Endothelial cell of umbilical vein (primary cell): ENCODE data around the gene ADORA2A.

ENCODE experiments used
- EZH2 ChIP-seq: IDR thresholded peaks from 2 replicates; pipeline ENCODE4 v1.6.1; 2012; ENCODE audit warnings: borderline replicate concordance, low read depth, mild to moderate bottlenecking, moderate library complexity, low read length, inconsistent platforms; ENCODE audit not compliant: severe bottlenecking
- POLR2A ChIP-seq: IDR thresholded peaks from 2 replicates; pipeline ENCODE4 v1.6.1; 2012; ENCODE audit warnings: low read depth, mild to moderate bottlenecking, control low read depth, low read length
- TF ChIP-seq, protein P1 (sequence below), 2 donors: IDR thresholded peaks; 1 replicate in 1 of 2; 2 replicates in 1 of 2; pipeline ENCODE4 v1.5.1; 2011; ENCODE audit warnings: low read length in 2 of 2, mild to moderate bottlenecking in 2 of 2, moderate library complexity in 2 of 2, control low read depth in 1 of 2, inconsistent platforms in 1 of 2, low read depth in 1 of 2; ENCODE audit not compliant: insufficient read depth in 1 of 2; ENCODE audit errors: extremely low read depth in 1 of 2

DNA sequence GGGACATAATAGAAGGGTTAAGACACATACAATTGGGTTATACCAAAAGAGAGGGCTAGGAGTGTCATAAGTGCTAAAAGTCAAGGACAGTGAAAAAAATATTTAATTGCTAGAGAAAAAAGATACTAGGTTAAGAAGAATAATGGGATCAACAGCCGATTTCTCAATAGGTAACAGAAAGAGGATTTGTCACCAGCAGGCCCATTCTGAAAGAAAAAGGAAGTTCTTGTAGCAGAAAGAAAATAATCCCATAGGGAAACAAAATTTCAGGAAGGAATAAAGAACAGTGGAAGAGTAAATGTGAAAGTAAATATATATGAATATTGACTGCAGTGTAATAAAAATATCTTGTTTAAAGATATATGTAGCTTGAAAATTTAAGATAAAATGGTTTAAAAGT, 43.3 kb upstream of the ADORA2A start:
- TF ChIP-seq, protein P1, sequence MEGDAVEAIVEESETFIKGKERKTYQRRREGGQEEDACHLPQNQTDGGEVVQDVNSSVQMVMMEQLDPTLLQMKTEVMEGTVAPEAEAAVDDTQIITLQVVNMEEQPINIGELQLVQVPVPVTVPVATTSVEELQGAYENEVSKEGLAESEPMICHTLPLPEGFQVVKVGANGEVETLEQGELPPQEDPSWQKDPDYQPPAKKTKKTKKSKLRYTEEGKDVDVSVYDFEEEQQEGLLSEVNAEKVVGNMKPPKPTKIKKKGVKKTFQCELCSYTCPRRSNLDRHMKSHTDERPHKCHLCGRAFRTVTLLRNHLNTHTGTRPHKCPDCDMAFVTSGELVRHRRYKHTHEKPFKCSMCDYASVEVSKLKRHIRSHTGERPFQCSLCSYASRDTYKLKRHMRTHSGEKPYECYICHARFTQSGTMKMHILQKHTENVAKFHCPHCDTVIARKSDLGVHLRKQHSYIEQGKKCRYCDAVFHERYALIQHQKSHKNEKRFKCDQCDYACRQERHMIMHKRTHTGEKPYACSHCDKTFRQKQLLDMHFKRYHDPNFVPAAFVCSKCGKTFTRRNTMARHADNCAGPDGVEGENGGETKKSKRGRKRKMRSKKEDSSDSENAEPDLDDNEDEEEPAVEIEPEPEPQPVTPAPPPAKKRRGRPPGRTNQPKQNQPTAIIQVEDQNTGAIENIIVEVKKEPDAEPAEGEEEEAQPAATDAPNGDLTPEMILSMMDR (IDR thresholded peaks at IDR 0.05; ENCODE audit: extremely low read depth in 1 of 2, insufficient read depth in 1 of 2, low read depth in 1 of 2, low read length in 2 of 2), result no peak
- TF ChIP-seq EZH2 (no peak), POLR2A (no peak)
